Vagina (tissue), 2 donors: ENCODE data around the gene LRRC38.

Source experiments
- POLR2A ChIP-seq, 2 donors: fragments of 450-650 bp; IDR thresholded peaks; one replicate each; pipeline ENCODE4 v1.6.1; 2017; ENCODE audit warnings: antibody characterized with exemption in 2 of 2, mild to moderate bottlenecking in 2 of 2, moderate library complexity in 2 of 2
- TF ChIP-seq, protein P1 (sequence below), 3 experiments: fragments of 450-650 bp in 2 of 3; fragments of 200-600 bp in 1 of 3; sonication (generic) in 1 of 3; IDR thresholded peaks; one replicate each; pipeline ENCODE4 v1.5.1; 2017 to 2019; ENCODE audit warnings: antibody characterized with exemption in 3 of 3, mild to moderate bottlenecking in 2 of 3, moderate library complexity in 2 of 3

DNA sequence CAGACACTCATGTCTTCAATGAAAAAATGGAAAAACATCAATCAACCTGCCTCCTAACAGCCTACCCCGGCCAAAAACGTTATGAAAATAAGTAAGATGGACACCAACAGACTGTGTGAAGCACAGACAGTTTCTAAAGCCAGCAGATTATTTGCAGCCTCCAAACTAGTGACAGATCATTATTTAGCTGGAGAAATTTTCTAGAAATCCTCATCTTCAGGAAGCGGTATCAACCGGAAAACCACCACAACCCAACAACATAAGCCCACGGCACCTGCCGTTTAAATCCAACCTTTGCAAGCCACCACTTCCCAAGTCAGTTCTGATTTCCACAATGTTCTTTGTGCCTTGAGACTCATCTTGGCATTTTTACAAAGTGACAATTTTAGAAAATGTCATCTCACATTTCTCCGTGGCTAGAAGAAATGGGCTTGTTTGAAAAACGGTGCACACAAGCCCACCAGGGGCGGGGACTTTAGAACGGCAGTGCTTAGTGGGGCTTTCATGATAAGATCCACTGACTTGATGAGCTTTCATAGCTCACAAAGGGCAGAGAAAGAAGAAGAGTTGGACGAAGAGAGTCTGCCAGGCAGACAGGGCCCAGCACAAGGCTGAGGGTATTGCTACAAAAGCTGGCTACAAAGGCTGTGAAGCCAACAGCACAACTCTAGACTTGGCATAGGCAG lies 34.5 kb downstream of the LRRC38 start:
- TF ChIP-seq, protein P1, sequence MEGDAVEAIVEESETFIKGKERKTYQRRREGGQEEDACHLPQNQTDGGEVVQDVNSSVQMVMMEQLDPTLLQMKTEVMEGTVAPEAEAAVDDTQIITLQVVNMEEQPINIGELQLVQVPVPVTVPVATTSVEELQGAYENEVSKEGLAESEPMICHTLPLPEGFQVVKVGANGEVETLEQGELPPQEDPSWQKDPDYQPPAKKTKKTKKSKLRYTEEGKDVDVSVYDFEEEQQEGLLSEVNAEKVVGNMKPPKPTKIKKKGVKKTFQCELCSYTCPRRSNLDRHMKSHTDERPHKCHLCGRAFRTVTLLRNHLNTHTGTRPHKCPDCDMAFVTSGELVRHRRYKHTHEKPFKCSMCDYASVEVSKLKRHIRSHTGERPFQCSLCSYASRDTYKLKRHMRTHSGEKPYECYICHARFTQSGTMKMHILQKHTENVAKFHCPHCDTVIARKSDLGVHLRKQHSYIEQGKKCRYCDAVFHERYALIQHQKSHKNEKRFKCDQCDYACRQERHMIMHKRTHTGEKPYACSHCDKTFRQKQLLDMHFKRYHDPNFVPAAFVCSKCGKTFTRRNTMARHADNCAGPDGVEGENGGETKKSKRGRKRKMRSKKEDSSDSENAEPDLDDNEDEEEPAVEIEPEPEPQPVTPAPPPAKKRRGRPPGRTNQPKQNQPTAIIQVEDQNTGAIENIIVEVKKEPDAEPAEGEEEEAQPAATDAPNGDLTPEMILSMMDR (IDR thresholded peaks at IDR 0.05) = no peak
- no peak for TF ChIP-seq POLR2A (IDR thresholded peaks at IDR 0.05)
